NCI-H2171 treated with DMSO at 0.1 percent for 48 hours (cell line): ENCODE data around the gene CTF1.
"Not testable (repeated sequence)": the region's sequence is repeated elsewhere in the genome, so short reads cannot be mapped to it uniquely, and the experiment has no call there.

Experiments used
- DNase-seq: peaks from one replicate; lab custom pipeline; 2025; lab: John Stamatoyannopoulos, UW

Gene CTF1

DNA sequence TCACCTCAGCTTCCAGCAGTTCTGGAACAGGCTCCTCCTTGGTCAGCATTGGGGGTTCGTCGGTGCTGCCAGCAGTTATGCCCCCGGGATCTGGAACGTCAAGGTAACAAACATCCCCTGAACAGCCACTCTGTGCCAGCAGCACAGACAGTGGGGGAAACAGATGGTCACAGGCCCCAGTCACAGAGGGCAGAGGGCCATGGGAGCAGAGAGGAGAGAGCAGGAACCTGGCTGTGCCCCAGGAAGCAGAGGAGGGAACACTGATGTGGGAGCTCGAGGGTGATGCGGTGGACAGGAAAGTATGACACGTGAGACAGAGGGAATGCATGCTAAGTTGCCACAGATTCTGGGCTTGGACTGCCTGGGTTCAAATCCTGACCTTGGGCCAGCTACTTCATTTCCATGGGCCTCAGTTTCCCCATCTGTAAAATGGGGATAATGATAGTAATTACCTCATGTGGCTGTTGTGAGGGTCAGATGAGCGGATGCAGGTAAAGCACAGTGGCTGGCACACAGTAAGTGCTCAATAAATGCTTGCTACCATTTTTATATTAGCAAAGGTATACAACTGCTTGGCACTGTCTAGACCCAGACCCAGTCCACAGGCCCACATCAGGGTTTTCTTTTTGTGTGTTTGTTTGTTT is 7.4 kb upstream of the CTF1 start:
- DNase-seq: no peak

DNA sequence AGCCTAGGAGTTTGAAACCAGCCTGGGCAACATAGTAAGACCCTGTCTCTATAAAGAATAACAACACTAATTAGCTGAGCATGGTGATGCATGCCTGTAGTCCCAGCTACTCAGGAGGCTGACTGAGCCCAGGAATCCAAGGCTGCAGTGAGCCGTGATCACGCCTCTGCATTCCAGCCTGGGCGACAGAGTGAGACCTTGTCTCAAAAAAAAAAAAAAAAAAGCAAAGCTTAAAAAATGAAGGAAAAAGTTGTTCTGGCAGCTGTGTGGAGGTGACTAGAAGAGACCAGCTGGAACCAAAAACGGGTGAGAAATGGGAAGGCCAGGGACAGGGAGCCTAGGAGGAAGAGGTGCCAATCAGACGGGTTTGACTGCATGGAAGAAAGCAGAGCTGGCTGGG is 6.7 kb upstream of the CTF1 start:
- no peak for DNase-seq

DNA sequence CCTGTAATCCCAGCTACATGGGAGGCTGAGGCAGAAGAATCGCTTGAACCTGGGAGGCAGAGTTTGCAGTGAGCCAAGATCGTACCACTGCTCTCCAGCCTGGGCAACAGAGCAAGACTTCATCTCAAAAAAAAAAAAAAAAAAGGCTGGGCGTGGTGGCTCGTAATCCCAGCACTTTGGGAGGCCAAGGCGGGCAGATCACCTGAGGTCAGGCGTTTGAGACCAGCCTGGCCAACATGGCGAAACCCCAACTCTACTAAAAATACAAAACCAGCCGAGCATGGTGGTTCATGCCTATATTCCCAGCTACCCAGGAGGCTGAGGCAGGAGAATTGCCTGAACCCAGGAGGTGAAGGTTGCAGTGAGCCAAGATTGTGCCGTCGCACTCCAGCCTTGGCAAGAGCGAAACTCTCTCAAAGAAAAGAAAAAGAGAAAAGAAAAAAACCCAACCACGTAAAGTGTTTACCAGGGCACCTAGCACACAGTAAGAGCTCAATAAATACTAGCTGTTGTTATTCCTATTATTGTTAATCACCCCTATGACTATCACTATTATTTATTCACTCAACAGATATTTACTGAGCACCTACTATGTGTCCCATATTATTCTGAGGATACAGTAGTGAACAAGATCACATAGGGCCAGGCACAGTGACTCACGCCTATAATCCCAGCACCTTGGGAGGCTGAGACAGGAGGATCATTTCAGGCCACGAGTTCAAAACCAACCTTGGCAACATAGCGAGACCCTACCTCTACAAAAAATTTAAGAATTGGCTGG is 5.2 kb upstream of the CTF1 start:
- DNase-seq: not testable (repeated sequence)

DNA sequence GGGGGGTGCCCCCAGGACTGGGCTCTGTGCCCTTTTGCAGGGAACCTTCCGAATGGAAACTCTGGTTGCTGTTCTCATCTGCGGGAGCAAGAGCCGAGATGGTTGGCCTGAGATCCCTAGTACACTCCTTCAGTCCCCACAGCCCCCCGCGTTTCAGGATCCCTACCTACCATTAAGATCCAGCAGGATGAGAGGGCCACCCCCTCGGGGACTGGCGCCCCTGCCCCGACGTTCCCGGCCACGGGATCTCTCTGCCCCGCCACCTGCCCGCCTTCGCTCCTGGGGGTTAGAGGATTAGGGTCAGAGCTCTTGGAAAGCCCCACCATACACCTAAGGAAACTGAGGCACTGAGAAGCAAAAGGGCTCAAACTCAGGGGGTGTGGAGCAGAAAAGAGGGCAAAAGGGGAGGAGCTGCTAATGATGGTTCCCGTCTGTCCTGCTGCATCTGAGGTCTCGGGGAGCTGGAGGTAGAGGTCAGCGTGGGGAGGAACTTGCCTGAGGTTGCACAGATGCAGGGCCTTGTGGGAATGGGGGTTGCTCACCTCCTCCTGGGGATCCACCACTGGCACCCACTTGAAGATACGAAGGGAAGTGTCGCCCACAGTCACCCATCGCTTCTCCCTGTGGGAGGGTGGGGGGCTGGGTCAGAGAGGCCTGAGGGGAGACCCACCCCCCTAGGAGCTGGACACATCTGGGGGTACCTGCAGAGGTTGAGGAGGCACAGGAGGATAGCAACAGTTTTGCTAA is 3.6 kb upstream of the CTF1 start:
- no peak for DNase-seq

DNA sequence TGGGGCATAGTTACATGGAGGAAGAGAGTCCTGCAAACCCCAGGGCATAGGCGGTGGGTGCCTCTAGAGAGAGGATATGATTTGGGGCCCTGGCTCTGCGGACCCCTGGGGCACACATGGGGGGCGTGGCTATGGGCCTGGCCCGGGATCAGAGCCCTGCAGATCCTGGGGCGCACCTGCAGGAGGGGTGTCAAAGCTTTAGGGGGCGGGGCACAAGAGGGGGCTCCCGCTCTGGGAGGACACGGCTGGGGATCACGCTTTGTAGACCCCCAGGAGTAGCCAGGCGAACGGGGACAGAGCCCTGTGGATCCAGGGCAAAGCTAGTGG is 3.0 kb upstream of the CTF1 start:
- DNase-seq: no peak

DNA sequence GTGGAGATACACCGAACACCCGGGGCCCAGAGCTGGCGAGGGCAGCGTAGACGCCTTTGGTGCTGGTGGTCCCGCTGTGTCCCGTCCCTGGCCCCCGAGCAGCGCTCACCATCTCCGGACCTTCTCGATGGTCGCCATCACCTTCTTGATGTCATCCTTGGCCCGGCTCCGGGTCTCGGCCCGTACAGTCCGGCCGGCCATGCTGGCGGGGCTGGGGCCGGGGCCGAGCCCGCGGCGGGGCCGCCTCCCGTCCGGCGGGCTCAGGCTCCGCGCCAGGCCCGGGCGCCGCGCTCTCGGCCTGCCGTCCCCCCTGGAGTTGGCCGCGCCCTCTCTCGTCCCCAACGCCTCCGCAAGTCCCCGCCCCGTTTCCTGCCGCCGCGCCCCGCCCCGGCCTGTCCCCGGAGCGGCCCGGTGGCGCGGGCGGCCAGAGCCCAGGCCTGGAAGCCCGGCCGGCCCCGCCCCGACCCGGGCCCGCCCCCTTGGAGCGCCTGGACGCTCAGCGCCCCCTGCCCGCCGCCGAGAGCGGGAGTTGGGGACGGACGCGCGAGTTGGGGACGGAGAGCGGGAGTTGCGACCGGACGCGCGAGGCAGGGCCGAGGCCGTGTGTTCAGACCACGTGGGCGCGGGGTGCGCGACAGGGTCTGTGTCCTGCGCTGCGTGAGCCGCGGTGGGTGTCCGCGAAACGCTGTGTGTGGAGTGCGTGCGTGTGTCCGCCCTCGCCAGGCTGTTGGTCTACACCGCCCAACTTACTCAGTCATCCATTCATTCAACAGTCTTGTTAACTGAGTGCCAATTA is 2.5 kb upstream of the CTF1 start, which contains the start of gene BCL7C:
Gene BCL7C, minus strand, starts transcription at position 334 of the 796 bp plus-strand sequence. Its CDS starts 133 bp downstream, at position 201.
- peak; percentile 62 for DNase-seq

DNA sequence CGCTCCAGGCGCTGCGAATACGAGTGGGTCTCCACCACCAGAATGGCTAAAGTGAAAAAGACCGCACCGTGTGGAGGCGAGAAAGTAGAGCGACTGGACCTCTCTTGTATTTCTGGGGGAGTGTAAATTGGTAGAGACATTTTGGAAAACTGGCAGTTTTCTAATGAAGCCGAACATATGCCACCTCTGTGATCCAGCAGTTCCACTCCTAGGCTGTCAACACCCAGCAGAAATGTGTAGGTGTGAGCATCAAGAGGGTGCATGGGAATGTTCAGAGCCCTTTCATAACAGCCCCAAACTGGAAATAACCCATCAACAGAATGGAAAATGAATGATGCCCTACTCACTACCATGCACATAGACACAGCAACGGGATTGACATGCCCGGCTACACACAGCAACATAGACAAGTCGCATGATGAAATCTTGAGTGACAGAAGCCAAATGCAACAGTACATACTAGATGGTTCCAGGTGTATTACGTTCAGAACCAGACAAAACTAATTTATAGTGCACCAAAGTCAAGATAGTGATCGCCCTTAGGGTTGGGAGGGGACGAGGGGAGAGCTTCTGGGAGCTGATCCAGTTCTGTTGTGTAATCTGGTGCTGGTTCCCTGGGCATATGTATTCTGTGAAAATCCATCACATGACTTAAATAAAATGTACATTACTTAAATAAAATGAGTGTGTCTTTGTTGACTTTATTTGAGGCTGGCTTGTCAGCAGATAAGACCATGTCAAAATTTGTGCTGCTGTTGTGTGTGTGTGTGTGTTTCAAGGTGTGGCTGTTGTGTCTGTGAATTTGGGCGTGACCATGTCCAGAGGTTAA is 1.7 kb upstream of the CTF1 start:
- no peak for DNase-seq

DNA sequence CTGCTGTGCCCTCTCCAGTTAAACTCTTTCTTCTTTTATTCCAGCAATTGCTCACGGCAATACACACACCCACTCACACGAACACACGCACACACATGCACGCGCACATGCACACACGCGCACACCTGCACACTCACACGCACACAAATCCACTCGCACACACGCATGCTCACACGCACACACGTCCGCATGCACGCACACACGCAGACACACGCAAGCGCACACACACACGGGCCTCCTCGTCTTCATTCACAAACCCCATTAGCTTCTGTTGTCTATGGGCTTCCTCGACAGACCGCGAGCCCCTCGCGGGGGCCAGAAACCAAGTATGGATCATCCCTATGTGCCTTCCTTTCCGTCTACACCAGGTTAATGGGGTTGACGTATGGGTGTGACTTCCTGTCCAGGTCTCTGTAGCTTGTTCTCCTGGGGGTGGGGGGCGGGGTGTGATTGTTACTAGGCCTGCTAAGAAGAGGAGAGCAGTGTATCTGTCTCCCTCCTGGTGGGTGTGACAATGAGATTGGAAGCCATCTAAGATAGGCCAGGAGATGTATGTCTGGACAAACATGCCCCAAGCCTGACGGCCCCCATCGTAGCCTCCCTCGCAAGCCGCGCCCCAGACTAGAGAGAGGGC is 670 bp upstream of the CTF1 start:
- DNase-seq: no peak

DNA sequence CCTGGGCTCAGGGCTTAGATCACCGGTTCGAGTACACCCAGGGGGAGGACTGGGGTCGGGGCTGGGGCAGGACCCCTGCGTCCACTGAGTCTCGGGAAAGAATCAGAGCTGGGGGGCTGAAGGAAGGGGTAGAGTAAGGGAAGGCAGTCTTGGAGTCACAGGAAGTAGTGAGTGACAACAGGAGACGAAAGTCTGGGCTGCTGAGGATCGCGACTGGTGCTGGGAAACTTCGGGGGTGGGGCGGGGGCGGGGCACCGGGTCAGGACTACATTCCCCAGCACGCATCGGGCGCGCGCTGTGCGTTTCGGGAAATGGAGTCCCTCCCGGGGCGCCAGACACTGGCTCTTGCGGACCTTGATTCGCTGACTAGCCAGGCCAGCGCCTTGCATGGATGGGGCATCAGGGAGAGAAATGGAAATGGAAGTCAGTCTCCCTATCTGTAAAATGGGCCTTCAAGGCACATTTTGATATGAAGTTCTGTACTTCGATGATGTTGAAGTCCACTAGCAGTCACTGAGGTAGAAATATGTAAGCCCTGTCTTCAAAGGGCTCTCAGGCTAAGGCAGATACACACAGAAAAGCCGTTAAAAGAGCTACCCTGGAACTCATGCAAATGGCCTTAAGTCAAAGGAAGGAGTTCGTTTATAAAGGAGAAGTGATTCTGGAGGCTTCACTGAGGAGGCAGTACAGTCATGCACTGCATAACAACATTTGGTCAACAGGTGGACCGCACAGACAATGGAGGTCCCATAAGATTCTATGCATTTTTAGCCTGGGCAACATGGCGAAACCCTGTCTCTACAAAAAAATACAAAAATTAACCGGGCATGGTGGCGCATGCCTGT is 697 bp downstream of the CTF1 start:
- DNase-seq: peak; percentile 61

DNA sequence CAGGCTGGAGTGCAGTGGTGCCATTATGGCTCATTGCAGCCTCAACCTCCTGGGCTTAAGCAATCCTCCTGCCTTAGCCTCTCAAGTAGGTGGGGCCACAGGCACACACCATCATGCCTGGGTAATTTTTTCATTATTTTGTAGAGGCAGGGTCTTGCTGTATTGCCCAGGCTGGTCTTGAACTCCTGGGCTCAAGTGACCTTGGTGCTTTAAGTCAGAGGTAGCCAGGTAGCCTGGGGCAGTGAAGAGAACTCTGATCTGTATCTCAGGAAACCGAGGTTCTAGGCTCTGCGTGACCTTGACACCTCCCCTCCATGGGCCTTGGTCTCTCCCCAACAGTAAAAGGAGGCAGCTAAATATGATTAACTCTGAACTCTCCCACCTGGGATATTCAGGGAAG is 3.4 kb downstream of the CTF1 start:
- DNase-seq: no peak

DNA sequence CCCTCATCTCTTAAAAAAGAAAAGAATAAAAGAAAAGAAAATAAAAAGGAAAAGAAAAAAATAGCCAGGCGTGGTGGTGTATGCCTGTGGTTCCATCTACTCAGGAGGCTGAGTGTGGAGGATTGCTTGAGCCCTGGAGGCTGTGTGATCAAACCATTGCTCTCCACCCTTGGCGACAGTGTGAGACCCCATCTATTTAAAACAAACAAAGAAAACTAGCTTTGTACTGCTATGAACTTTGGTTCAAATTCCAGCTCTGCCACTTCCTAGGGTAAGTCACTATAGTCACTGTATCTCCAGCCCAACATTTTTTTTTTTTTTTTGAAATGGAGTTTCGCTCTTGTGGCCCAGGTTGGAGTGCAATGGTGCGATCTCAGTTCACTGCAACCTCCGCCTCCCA is 4.2 kb downstream of the CTF1 start:
- no peak for DNase-seq

DNA sequence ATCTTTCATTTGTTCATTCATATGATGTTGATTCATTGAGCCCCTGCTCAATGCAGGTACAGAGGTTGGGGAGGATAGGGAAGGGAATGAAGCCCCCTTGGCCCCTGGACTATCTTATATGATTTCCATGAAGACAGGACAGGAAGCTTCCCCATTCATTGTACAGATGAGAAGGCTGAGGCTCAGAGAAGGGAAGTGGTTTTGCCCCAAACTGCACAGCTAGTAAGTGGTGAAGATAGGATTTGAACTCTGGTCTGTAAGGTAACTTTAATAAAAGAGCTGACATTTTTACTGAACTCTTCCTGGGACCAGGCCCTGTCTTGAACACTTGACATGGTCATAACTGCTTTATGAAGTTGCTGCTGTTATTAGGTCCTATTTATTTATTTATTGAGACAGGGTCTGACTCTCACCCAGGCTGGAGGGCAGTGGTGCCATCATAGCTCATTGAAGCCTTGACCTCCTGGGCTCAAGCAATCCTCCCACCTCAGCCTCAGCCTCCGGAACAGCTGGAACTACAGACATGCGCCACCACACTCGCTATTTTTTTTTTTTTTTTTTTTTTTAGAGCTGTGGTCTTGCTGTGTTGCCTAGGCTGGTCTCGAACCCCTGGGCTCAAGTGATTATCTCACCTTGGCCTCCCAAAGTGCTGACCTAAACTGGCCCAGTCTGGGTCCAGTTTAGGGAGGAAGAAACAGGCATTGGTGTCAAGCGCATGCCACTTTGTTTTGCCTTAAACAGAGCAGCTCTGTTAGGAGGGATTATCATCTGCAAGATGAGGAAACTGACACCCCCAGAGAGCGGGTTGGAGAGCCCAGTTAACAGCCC is 5.0 kb downstream of the CTF1 start:
- DNase-seq: peak; percentile 20

DNA sequence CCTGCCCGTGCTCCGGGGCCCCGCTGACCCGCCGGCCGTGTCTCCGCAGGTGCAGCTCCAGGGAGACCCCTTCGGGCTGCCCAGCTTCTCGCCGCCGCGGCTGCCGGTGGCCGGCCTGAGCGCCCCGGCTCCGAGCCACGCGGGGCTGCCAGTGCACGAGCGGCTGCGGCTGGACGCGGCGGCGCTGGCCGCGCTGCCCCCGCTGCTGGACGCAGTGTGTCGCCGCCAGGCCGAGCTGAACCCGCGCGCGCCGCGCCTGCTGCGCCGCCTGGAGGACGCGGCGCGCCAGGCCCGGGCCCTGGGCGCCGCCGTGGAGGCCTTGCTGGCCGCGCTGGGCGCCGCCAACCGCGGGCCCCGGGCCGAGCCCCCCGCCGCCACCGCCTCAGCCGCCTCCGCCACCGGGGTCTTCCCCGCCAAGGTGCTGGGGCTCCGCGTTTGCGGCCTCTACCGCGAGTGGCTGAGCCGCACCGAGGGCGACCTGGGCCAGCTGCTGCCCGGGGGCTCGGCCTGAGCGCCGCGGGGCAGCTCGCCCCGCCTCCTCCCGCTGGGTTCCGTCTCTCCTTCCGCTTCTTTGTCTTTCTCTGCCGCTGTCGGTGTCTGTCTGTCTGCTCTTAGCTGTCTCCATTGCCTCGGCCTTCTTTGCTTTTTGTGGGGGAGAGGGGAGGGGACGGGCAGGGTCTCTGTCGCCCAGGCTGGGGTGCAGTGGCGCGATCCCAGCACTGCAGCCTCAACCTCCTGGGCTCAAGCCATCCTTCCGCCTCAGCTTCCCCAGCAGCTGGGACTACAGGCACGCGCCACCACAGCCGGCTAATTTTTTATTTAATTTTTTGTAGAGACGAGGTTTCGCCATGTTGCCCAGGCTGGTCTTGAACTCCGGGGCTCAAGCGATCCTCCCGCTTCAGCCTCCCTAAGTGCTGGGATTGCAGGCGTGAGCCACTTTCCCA is 5.9 kb downstream of the CTF1 start:
- DNase-seq: peak; percentile 34

DNA sequence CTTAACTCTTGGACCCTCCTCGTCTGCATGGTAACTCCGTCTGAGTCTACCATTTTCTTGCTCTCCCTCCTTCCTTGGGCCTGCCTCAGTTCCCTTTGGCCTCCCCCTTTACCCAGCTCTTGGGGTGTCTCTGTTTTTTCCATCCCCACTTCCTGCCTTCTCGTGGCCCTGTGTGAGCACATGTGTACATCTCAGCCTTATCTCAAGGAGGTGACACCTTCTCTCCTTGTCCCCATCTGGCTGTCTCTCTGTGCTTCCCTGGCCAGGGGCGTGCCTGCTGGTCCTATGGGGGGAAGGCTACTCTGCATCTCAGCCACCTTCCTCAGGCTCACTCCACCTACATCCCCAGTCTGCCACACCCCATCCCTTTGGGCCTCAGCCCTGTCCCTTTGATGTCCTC is 6.6 kb downstream of the CTF1 start:
- no peak for DNase-seq

DNA sequence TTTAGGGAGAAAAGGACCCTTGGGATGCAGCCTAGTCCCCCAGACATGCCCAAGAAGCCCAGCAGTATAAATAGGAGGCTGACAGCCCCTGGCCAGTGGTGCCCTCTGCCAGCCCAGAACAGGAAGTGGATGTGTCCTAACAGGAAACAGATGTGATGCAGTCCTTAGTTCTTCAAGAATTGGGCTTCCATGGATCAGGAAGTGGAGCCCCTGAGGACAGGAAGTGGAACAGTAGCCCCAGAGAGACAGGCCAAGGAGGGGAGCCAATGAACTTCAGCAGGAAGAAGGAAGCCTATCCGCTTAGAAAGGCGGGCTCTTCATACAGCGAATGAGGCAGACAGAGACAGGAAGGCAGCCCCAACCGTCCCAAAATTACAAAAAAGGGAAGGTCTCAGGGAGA is 7.2 kb downstream of the CTF1 start:
- DNase-seq: no peak

DNA sequence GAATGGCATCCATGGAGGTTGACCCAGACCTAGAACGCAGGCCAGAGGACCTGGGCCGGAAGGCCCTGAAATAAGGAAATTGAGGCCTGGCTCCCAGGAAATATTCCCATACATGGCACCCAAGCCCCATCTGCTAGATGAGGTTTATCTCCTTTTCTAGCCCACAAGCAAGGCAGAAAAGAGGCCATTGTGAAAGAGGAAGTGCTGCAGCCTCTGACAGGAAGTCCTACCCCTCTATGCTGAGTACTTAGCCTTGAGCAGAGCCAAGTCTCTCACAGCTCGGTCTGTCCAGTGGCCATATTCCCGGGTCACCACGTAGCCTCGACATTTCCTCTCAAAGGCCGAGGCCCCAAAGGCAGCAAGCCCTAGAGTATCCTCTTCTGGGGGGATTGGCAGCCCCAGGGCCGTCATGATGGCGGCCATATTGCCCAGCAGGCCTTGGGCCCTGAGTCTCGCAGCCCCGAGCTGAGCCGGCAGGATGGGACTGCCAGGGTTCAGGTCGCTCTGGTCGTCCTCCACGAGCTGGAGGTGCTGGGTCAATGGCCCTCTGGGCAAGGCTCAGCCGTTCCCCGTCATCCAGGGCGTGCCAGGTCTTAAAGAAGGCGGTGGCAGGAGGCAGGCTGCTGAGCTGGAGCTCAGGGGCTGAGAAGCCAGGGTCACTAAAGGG is 7.8 kb downstream of the CTF1 start:
- no peak for DNase-seq

DNA sequence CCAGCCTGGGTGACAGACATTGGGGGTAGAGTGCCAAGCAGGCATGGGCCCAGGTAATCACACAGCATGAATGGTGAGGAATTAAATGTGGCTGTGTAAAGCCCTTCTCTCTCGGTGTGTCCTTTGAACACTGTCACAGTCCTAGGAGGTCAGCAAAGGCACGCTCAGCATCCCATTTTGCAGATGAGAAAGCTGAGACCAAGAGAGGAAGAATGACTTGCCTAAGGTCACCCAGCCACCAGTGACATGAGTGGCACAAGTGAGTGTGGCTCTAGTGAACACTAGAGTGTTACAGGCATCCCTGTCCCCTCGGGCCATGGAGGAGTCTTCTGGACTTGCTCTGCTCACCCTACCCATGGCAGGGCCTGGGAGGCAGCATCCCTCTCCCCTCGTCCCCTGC is 10.7 kb downstream of the CTF1 start:
- DNase-seq: no peak
